GM12872 (cell line): ENCODE measurements around the gene MISP3.
A peak's percentile ranks its signal among the peaks of the same experiment; 100 is the strongest.

ENCODE experiments used
- TF ChIP-seq, protein P1 (sequence below): IDR thresholded peaks from 3 replicates; pipeline ENCODE4 v1.5.1; 2011; ENCODE audit warnings: low read depth, mild to moderate bottlenecking, low read length, moderate library complexity; ENCODE audit not compliant: insufficient read depth

The MISP3 gene

DNA sequence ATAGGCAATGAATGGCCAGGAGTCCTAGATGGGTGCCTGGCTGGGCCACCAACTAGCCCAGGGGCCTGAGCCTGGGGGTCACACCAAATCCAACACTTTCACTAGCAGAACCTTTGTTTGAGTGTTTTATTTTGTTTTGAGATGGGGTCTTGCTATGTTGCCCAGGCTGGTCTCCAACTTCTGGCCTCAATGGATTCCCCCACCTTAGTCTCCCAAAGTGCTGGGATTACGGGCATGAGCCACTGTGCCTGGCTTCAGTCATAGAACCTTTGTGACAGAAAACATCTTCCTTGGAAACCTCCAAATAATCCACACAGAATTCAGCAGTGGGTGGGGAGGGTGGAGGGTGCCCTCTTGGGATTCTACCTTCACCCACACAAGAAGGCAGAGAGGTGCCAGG lies 38.9 kb downstream of the MISP3 start:
- TF ChIP-seq, protein P1, sequence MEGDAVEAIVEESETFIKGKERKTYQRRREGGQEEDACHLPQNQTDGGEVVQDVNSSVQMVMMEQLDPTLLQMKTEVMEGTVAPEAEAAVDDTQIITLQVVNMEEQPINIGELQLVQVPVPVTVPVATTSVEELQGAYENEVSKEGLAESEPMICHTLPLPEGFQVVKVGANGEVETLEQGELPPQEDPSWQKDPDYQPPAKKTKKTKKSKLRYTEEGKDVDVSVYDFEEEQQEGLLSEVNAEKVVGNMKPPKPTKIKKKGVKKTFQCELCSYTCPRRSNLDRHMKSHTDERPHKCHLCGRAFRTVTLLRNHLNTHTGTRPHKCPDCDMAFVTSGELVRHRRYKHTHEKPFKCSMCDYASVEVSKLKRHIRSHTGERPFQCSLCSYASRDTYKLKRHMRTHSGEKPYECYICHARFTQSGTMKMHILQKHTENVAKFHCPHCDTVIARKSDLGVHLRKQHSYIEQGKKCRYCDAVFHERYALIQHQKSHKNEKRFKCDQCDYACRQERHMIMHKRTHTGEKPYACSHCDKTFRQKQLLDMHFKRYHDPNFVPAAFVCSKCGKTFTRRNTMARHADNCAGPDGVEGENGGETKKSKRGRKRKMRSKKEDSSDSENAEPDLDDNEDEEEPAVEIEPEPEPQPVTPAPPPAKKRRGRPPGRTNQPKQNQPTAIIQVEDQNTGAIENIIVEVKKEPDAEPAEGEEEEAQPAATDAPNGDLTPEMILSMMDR: no peak

DNA sequence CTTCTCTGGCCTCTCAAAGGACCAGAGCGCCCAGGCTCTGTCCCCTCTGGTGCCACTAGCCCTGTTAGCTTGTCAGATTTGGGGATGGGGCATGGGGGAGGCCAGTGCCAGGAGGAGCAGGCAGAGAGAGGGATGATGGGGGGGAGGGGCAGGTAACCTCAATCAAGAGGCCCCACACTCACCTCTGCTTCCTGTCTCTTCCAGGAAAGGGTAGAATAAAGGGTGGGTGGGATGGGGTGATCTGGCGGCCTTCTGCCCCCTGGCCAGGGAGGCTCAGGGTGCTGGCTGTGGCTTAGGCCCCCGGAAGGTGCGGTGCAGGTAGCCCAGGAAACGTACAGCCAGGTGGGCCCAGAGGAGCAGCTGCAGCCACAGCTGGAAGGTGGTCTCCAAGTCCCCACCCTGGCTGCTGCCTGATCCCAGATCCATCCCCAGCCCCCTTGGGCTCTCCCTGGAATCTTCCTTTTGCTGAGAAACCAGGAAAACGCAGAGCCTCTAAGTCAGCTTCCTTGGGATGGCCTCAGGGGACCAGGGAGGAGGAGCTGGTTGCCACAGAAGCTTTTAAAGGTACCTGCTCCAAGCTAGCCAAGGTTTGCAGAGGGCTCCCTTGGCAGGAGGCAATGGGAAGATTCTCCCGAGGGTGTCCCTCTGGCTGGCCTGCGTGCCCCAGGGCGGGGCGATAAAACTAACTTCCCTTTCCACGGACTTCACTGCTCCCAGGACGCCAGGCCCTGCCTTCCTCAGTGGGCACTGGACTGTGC lies 39.6 kb downstream of the MISP3 start:
- TF ChIP-seq, protein P1: no peak

DNA sequence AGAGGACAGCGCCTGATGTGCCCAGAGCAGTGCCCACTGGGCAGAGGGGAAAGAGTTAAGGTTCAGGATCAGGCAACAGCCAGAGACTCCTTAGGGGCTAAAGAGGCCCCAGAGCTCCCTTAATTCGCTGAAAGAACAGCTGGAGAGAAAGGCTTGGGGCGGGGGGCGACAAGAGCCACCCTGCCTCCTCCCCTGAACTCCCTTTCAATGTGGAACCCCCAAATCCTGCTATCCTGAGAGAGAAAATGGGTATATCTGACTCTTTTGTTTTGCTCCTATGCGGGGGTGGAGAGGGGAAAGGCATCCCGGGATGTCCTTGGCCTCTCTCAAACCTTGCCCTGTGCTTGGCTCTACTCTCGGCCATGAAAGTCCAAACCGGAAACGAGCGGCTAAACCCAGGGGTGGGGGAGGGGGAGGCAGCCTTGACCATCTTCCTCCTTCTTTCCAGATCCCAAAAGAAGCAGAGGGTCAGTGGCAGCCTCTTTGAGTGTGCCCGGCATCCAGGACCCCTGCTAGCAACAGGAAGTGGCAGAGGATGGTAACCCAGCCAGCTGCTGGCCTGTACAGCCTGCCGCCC lies 40.3 kb downstream of the MISP3 start:
- TF ChIP-seq, protein P1: no peak

DNA sequence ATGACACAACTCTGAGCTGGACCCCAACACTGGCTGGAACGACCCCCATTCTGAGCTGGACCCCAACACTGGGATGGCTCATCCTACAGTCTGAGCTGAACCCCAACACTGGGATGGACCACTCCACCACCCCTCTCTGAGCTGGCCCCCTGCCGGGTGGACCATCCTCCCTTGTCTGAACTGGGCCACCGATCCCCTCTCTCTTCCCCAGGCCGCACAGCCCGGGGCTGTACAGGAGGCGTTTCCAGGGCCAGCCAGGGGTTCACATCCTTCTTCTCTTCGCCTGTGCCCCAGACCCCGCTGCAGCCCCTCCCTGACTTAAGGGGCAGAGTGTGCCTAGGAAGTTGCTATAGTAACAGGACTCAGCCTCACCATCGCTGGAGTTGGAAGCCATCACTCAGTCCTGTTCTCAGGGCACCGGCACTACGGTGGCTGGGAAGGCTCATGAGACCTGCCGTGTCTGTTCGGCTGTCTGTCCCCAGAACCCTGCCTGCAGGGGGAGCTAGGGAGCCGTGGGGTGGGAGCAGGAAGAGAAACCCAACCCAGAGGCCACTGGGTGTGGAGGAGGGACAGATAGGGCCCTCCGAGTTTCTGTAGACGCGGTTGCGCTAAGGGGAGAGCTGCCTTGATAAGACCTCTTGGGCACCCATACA lies 41.3 kb downstream of the MISP3 start:
- TF ChIP-seq, protein P1: peak; percentile 52

DNA sequence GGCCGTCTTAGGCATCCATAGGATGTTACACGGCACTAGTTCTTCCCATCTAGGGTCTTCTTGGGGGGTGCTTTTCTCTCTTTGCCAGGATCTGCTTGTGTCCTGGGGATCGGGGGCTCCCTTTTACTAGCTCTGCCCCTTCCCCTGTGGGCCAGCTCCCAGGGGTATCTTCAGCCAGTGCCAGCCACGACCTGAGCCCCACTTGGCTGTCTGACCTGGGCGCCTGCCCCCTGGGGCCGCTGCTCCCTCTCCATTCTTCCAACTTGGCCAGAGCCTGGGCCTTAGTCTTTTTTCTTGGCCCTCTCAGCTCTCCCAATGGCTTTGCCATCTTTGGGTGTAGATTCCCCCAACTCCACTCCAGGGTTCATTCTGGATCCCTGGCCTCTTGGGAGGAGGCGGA lies 41.9 kb downstream of the MISP3 start:
- TF ChIP-seq, protein P1: no peak

DNA sequence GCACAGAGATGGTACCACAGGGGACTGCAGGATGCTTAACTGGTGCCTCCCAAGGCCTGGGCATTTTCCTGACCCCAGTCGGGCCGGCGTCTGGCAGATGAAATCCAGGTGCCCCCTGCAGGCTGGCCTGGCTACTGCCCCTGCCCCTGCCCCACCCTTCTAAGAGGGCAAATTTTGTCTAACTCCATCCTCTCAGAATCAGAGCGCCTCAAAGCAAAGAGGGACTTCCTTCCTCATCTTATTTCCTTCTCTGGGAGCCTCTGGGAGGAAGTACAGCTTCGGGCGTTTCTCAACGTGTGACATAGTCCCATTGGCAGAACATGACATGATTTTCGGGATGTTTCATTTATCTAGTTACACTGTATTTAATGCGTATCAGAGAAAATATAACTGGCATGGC lies 42.3 kb downstream of the MISP3 start:
- TF ChIP-seq, protein P1: peak; percentile 68

DNA sequence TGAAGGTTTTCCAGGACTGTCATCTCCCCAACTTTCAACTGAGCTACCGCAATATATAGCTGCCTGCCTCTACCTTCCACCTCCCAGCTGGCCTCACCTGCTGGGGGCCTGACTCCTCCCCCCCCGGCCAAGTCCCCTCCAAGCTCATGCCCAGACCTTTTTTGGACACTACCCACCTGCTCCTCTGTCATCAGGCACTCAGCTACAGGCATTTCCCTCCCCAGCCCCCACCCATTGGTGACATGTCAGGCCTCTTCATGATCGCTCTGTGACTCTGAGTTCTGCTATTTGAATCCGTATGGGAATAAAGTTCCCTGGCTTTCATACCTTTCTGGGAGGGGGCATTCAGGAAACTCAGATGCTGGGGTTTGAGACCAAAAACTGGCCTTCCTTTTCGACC lies 43.2 kb downstream of the MISP3 start:
- TF ChIP-seq, protein P1: no peak
